Measurements from ENCODE around the gene HECW1. TPM values are rescaled to one million over a fixed set of nuclear protein-coding genes. Genes with fewer than 3 reads are reported as not detected.

Gene HECW1
- total RNA-seq, 1 donor from 2014 or later, result 0.46 TPM

- Histone ChIP-seq H3K27me3 (ENCODE audit: control insufficient read depth, insufficient read depth, low read length) (no peaks in the 10 kb centered on the region), H3K36me3 (ENCODE audit: control insufficient read depth, insufficient read depth, low read length) (no peaks in the 10 kb centered on the region), H3K4me3 (ENCODE audit: low read depth, low read length) (no peak overlapping the region)
- no peak for DNase-seq (ENCODE audit: low read depth)
- no peak for TF ChIP-seq CTCF (IDR thresholded peaks at IDR 0.05; ENCODE audit: insufficient read depth, low read length, poor library complexity, severe bottlenecking)
These were observed 448.4 kb downstream of the HECW1 start for GRCh38 chr7:43560742-43561330.

- DNase-seq (ENCODE audit: low read depth), result no peak
- Histone ChIP-seq H3K4me3 (ENCODE audit: low read depth, low read length) (no peak overlapping the region), H3K36me3 (ENCODE audit: control insufficient read depth, insufficient read depth, low read length) (no peaks in the 10 kb centered on the region), H3K27me3 (ENCODE audit: control insufficient read depth, insufficient read depth, low read length) (no peaks in the 10 kb centered on the region)
- TF ChIP-seq CTCF (IDR thresholded peaks at IDR 0.05; ENCODE audit: insufficient read depth, low read length, poor library complexity, severe bottlenecking), result no peak
These were observed 449.9 kb downstream of the HECW1 start for GRCh38 chr7:43562383-43562782.

- Histone ChIP-seq H3K4me3 (ENCODE audit: low read depth, low read length) (no peak overlapping the region), H3K27me3 (ENCODE audit: control insufficient read depth, insufficient read depth, low read length) (no peaks in the 10 kb centered on the region), H3K36me3 (ENCODE audit: control insufficient read depth, insufficient read depth, low read length) (no peaks in the 10 kb centered on the region)
- no peak for TF ChIP-seq CTCF (IDR thresholded peaks at IDR 0.05; ENCODE audit: insufficient read depth, low read length, poor library complexity, severe bottlenecking)
- DNase-seq (ENCODE audit: low read depth), result no peak
These were observed 453.3 kb downstream of the HECW1 start for GRCh38 chr7:43565786-43566185.

- DNase-seq (ENCODE audit: low read depth), result no peak
- Histone ChIP-seq H3K4me3 (ENCODE audit: low read depth, low read length) (no peak overlapping the region), H3K36me3 (ENCODE audit: control insufficient read depth, insufficient read depth, low read length) (no peaks in the 10 kb centered on the region)
These were observed 456.1 kb downstream of the HECW1 start for GRCh38 chr7:43568529-43568928.

GRCh38 chr7:43569424-43569823 is 457.0 kb downstream of the HECW1 start:
- no peaks in the 10 kb centered on the region for H3K27me3 ChIP-seq (ENCODE audit: control insufficient read depth, insufficient read depth, low read length)
- H3K4me3 ChIP-seq (ENCODE audit: low read depth, low read length), result no peak overlapping the region
- no peaks in the 10 kb centered on the region for H3K36me3 ChIP-seq (ENCODE audit: control insufficient read depth, insufficient read depth, low read length)
- peak; percentile 55 for DNase-seq (ENCODE audit: low read depth)
- TF ChIP-seq CTCF (IDR thresholded peaks at IDR 0.05; ENCODE audit: insufficient read depth, low read length, poor library complexity, severe bottlenecking), result no peak

More at GRCh38 chr7:43568529-43568928, 456.1 kb downstream of the HECW1 start:
- no peaks in the 10 kb centered on the region for H3K27me3 ChIP-seq (ENCODE audit: control insufficient read depth, insufficient read depth, low read length)
- TF ChIP-seq CTCF (IDR thresholded peaks at IDR 0.05; ENCODE audit: insufficient read depth, low read length, poor library complexity, severe bottlenecking), result no peak
